GM21737 (cell line): ENCODE data around the gene LINC00305.

Experiments
- ATAC-seq: cut with Tn5 transposase; IDR thresholded peaks from one replicate; pipeline ENCODE4 v1.9.1; 2021; ENCODE audit warnings: mild to moderate bottlenecking, moderate library complexity; ENCODE audit not compliant: unreplicated experiment

Gene LINC00305

GRCh38 chr18:64037812-64038414, 111.0 kb downstream of the LINC00305 start:
- peak; percentile 54 for ATAC-seq

DNA sequence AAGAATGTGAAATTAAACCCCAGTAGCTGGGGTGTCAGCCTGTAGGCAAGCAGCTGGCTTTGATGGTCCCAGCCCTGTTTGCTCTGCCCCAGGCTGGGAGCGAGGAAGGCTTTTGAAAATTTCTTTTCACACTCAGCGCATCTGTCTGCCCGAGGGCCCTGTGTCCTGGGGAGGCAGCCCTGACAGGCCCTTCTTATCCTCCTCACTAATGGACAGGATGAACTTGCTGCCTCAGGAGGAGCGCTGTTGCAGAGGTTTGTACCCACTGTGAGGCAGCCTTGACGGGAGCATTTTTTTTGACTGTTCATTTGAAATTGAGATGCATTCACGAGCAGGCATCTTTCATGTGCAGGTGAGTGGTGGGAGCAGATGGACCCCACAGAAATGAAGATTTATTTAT, 116.6 kb downstream of the LINC00305 start:
- ATAC-seq: no peak

DNA sequence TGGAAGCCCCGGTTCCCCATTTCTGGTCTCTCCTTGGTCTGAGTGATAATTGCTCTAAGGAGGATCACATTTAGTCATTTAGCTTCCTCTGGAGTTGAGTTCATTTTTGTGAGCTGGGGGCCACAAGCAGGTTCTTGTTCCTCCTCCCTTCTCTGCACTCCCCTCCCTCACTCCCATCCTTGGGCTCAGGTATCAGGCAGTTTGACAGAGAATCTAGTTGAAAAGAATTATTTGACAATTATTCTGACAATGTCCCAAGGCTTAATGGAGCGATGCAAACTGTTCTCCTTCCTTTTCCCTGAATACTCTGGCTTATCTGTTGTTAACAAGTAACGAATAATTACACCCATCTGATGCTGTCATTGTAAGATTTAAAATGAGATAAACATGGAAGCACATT, 117.5 kb downstream of the LINC00305 start:
- ATAC-seq: no peak
